Measurements from ENCODE around the gene TMPRSS9. TPM values are rescaled to one million over a fixed set of nuclear protein-coding genes. Genes with fewer than 3 reads are reported as not detected.

Gene TMPRSS9
- total RNA-seq, 2 donors from 2014 or later: 0.25 TPM; not detected in 1

DNA sequence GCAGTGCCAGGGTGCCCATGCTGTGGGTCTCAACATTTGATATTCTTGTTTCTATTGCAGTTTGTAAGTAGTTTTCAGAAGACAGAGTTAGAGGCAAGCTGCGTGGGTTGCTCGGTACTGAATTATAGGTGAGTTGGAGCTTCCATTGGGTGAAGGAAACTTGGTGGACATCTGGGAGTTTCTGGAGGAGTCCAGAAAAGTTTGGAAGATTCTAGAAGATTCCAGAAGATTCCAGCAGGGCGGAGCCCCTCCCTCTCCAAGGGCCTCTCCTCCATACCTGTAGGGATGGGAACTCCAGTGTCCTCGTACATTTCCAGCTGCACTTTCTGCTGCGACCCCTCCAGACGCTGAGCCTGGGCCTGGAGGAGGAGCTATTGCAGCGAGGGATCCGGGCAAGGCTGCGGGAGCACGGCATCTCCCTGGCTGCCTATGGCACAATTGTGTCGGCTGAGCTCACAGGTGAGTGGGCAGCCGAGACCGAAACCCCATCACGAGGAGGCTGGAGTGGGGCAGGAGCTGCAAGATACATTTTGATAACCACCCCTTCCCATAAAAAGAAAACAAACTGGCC is 38.8 kb downstream of the TMPRSS9 start:
- DNase-seq: no peak
- Histone ChIP-seq H3K27ac (no peak overlapping the region), H3K4me3 (no peak overlapping the region), H3K36me3 (no peaks in the 10 kb centered on the region), H3K27me3 (no peaks in the 10 kb centered on the region), H3K9ac (ENCODE audit: low read depth in 2 of 2, low read length in 2 of 2) (no peak overlapping the region), H3K4me1 (no peaks in the 10 kb centered on the region), H3K9me3 (no peaks in the 10 kb centered on the region)
- intact Hi-C loops (cut with DNase I): loop anchor here (5.0 kb wide), 1 partner anchor 237 kb away; the partner anchor contains the start of gene DOT1L
- TF ChIP-seq, protein P1, sequence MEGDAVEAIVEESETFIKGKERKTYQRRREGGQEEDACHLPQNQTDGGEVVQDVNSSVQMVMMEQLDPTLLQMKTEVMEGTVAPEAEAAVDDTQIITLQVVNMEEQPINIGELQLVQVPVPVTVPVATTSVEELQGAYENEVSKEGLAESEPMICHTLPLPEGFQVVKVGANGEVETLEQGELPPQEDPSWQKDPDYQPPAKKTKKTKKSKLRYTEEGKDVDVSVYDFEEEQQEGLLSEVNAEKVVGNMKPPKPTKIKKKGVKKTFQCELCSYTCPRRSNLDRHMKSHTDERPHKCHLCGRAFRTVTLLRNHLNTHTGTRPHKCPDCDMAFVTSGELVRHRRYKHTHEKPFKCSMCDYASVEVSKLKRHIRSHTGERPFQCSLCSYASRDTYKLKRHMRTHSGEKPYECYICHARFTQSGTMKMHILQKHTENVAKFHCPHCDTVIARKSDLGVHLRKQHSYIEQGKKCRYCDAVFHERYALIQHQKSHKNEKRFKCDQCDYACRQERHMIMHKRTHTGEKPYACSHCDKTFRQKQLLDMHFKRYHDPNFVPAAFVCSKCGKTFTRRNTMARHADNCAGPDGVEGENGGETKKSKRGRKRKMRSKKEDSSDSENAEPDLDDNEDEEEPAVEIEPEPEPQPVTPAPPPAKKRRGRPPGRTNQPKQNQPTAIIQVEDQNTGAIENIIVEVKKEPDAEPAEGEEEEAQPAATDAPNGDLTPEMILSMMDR (IDR thresholded peaks at IDR 0.05): no peak

DNA sequence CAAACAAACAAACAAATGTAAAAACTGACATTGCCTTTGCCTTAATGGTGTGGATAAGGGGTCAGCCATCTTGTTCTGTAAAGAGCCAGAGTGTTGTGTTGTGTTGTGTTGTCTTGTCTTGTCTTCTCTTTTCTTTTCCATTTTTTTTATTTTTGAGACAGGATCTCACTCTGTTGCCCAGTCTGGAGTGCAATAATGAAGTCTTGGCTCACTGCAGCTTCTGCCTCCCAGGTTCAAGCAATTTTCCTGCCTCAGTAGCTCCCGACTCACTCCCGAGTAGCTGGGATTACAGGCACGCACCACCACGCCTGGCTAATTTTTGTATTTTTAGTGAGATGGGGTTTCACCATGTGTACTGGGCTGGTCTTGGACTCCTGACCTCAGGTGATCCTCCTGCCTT is 39.5 kb downstream of the TMPRSS9 start:
- TF ChIP-seq, protein P1 (IDR thresholded peaks at IDR 0.05): no peak
- no peak for DNase-seq
- intact Hi-C loops (cut with DNase I): loop anchor here (5.0 kb wide), 1 partner anchor 237 kb away; the partner anchor contains the start of gene DOT1L

DNA sequence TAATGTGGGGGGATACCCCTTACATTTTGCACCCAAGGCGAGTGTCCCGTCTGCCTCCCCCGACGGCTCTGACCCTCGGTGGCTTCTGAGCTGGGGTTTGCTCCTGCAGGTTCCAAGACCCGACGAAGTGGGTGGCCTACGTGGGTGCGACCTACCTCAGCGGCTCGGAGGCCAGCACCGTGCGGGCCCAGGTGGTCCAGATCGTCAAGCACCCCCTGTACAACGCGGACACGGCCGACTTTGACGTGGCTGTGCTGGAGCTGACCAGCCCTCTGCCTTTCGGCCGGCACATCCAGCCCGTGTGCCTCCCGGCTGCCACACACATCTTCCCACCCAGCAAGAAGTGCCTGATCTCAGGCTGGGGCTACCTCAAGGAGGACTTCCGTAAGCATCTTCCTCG is 48.2 kb downstream of the TMPRSS9 start:
- no peak overlapping the region for H3K27ac ChIP-seq
- no peaks in the 10 kb centered on the region for H3K9me3 ChIP-seq
- no peak overlapping the region for H3K4me3 ChIP-seq
- TF ChIP-seq, protein P1 (IDR thresholded peaks at IDR 0.05): no peak
- H3K36me3 ChIP-seq: no peaks in the 10 kb centered on the region
- no peaks in the 10 kb centered on the region for H3K27me3 ChIP-seq
- H3K4me1 ChIP-seq: no peaks in the 10 kb centered on the region
- intact Hi-C loops (cut with DNase I): no loop called here
- H3K9ac ChIP-seq (ENCODE audit: low read depth in 2 of 2, low read length in 2 of 2): no peak overlapping the region
- DNase-seq: no peak

More for the DNA sequence above, 39.5 kb downstream of the TMPRSS9 start:
- no peaks in the 10 kb centered on the region for H3K36me3 ChIP-seq
- H3K4me3 ChIP-seq: no peak overlapping the region
- H3K9ac ChIP-seq (ENCODE audit: low read depth in 2 of 2, low read length in 2 of 2): no peak overlapping the region
- no peaks in the 10 kb centered on the region for H3K27me3 ChIP-seq
- no peaks in the 10 kb centered on the region for H3K9me3 ChIP-seq
- H3K4me1 ChIP-seq: no peaks in the 10 kb centered on the region
- H3K27ac ChIP-seq: no peak overlapping the region

DNA sequence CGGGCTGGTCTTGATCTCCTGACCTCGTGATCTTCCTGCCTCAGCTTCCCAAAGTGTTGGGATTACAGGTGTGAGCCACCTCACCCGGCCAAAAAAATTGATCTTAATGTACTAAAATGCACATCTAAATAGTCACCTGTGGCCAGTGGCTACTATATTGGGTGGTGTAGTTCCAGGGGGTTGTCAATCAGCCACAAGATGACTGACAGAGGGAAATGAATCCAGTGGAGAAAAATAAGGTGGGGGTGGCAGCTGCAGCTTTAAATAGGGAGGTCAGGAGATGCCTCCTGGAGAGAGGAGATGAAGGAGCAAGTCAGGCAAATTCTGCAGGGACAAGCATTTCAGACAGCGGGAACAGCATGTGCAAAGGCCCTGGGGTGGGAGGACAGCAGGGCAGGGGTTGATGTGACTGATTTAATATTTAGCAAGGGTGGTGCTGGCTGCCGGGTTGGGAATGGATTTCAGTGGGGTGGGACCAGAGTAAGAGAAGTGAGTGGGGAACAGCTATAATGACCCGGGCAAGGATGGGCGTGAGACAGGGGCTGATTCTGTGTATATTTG is 49.4 kb downstream of the TMPRSS9 start:
- Histone ChIP-seq H3K36me3 (no peaks in the 10 kb centered on the region), H3K27me3 (no peaks in the 10 kb centered on the region), H3K27ac (no peak overlapping the region), H3K9ac (ENCODE audit: low read depth in 2 of 2, low read length in 2 of 2) (no peak overlapping the region), H3K9me3 (no peaks in the 10 kb centered on the region), H3K4me3 (no peak overlapping the region), H3K4me1 (no peaks in the 10 kb centered on the region)
- intact Hi-C loops (cut with DNase I): no loop called here
- DNase-seq: no peak
- TF ChIP-seq, protein P1 (IDR thresholded peaks at IDR 0.05): no peak

DNA sequence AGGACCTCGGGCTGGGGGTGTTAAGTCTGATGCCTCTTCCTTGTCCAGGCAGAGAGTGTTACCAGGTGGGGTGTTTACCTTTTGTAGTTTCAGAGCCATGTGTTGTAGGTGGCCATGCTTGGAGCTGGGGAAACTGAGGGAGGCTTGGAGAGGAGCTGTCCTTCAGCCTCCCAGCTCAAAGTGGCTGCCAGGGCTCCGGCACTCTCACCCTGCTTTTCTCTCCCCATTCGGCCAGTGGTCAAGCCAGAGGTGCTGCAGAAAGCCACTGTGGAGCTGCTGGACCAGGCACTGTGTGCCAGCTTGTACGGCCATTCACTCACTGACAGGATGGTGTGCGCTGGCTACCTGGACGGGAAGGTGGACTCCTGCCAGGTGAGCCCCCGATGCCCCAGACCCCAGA is 50.0 kb downstream of the TMPRSS9 start:
- TF ChIP-seq, protein P1 (IDR thresholded peaks at IDR 0.05): no peak
- no peak overlapping the region for H3K4me3 ChIP-seq
- no peak overlapping the region for H3K9ac ChIP-seq (ENCODE audit: low read depth in 2 of 2, low read length in 2 of 2)
- DNase-seq: no peak
- H3K9me3 ChIP-seq: no peaks in the 10 kb centered on the region
- H3K36me3 ChIP-seq: no peaks in the 10 kb centered on the region
- no peaks in the 10 kb centered on the region for H3K4me1 ChIP-seq
- intact Hi-C loops (cut with DNase I): no loop called here
- no peak overlapping the region for H3K27ac ChIP-seq
- no peaks in the 10 kb centered on the region for H3K27me3 ChIP-seq

All from colonic mucosa (tissue), 4 donors.